HG02938 (cell line): ENCODE measurements around the gene ETFB.
A peak's percentile ranks its signal among the peaks of the same experiment; 100 is the strongest.
"Not testable (repeated sequence)": the region's sequence is repeated elsewhere in the genome, so short reads cannot be mapped to it uniquely, and the experiment has no call there.

Experiments used
- ATAC-seq: cut with Tn5 transposase; IDR thresholded peaks from one replicate; pipeline ENCODE4 v1.9.1; 2021; ENCODE audit warnings: mild to moderate bottlenecking, moderate library complexity; ENCODE audit not compliant: unreplicated experiment

Gene ETFB

GRCh38 chr19:51365965-51366388 is at the start of gene ETFB:
TSS of gene ETFB (minus strand) at chr19:51366388. CDS start at chr19:51366326, 62 bp downstream.
- no peak for ATAC-seq

- ATAC-seq = no peak
Observed at GRCh38 chr19:51415187-51415586, 49.0 kb upstream of the ETFB start.

- ATAC-seq = no peak
Observed at GRCh38 chr19:51410950-51411748, 45.0 kb upstream of the ETFB start.

- no peak for ATAC-seq
Observed at GRCh38 chr19:51407511-51408131, 41.4 kb upstream of the ETFB start.

- no peak for ATAC-seq
Observed at GRCh38 chr19:51402117-51402516, 35.9 kb upstream of the ETFB start.

- not testable (repeated sequence) for ATAC-seq
Observed at GRCh38 chr19:51399936-51400335, 33.7 kb upstream of the ETFB start.

GRCh38 chr19:51399231-51399630 is 33.0 kb upstream of the ETFB start:
- ATAC-seq = no peak

GRCh38 chr19:51398096-51398704 is 32.0 kb upstream of the ETFB start:
- no peak for ATAC-seq

GRCh38 chr19:51397453-51397852 is 31.3 kb upstream of the ETFB start:
- not testable (repeated sequence) for ATAC-seq

- no peak for ATAC-seq
Observed at GRCh38 chr19:51396175-51396574, 30.0 kb upstream of the ETFB start.

GRCh38 chr19:51394050-51394836 is 28.1 kb upstream of the ETFB start:
- ATAC-seq = peak; percentile 84

- ATAC-seq = no peak
Observed at GRCh38 chr19:51392701-51393100, 26.5 kb upstream of the ETFB start.

GRCh38 chr19:51391073-51391611 is 25.0 kb upstream of the ETFB start:
- no peak for ATAC-seq

GRCh38 chr19:51389143-51389542 is 23.0 kb upstream of the ETFB start:
- ATAC-seq = no peak

- ATAC-seq = no peak
Observed at GRCh38 chr19:51387924-51388389, 21.8 kb upstream of the ETFB start, which contains the start of gene LIM2. TSS of gene LIM2 (minus strand) at chr19:51387974. CDS start at chr19:51387443, 531 bp downstream.

GRCh38 chr19:51386882-51387520 is 20.8 kb upstream of the ETFB start:
- ATAC-seq = no peak

GRCh38 chr19:51382004-51382403 is 15.8 kb upstream of the ETFB start:
- ATAC-seq = no peak

GRCh38 chr19:51380379-51380778 is 14.2 kb upstream of the ETFB start:
- ATAC-seq = no peak

- ATAC-seq = no peak
Observed at GRCh38 chr19:51377422-51377821, 11.2 kb upstream of the ETFB start.
